ENCODE data around the gene MTHFD1L. TPM values are rescaled to one million over a fixed set of nuclear protein-coding genes. Genes with fewer than 3 reads are reported as not detected.
A peak's percentile ranks its signal among the peaks of the same experiment; 100 is the strongest.
"Not testable (repeated sequence)": the region's sequence is repeated elsewhere in the genome, so short reads cannot be mapped to it uniquely, and the experiment has no call there.

The MTHFD1L gene
- total and polyA plus RNA-seq, 9 of the 15 experiments (the other 6 are each of a cell fraction or from before 2014, with no cell fraction given): 20.9 to 128 (median 61.0) TPM

DNA sequence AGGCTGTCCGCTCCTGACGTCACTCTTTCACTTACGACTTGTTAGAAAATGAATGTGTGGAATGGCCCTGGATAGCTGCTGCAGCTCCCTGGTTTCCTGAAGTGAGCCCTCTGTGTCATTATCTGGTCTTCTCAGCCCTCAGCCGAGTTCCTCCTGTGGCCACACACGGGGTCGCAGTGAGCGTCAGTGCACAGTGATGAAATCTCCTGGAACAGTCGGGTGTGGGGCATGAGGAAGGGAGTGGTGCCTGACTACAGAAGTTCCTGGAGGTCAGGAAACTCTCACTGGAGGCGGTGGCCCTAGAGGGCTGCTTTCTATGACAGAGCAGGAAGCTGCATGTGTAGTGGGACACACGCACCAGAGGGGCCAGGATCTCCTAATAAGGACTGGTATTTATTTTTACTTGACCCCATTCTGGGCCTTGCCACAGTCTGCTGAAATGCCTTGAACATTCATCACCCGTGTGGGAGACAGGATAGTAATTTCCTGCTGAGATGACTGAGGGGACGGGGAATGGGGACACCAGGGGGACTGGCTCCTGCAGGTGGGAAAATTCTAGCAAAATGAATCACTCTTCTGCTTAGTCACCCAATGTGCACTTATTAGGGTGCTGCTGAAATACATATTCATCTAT lies 175.5 kb downstream of the MTHFD1L start (continued):
- TF ChIP-seq CXXC5 (CRISPR knock-in tag; IDR thresholded peaks at IDR 0.05): peak; percentile 78
- TF ChIP-seq RBBP5 (IDR thresholded peaks at IDR 0.05; ENCODE audit: borderline replicate concordance, insufficient read depth, low read length, poor library complexity, severe bottlenecking): peak; percentile 31
- TF ChIP-seq, protein P1, sequence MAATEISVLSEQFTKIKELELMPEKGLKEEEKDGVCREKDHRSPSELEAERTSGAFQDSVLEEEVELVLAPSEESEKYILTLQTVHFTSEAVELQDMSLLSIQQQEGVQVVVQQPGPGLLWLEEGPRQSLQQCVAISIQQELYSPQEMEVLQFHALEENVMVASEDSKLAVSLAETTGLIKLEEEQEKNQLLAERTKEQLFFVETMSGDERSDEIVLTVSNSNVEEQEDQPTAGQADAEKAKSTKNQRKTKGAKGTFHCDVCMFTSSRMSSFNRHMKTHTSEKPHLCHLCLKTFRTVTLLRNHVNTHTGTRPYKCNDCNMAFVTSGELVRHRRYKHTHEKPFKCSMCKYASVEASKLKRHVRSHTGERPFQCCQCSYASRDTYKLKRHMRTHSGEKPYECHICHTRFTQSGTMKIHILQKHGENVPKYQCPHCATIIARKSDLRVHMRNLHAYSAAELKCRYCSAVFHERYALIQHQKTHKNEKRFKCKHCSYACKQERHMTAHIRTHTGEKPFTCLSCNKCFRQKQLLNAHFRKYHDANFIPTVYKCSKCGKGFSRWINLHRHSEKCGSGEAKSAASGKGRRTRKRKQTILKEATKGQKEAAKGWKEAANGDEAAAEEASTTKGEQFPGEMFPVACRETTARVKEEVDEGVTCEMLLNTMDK (IDR thresholded peaks at IDR 0.05; ENCODE audit: borderline replicate concordance, insufficient read depth, low read depth, low read length, poor library complexity, severe bottlenecking): peak; percentile 43
- TF ChIP-seq, protein P2, sequence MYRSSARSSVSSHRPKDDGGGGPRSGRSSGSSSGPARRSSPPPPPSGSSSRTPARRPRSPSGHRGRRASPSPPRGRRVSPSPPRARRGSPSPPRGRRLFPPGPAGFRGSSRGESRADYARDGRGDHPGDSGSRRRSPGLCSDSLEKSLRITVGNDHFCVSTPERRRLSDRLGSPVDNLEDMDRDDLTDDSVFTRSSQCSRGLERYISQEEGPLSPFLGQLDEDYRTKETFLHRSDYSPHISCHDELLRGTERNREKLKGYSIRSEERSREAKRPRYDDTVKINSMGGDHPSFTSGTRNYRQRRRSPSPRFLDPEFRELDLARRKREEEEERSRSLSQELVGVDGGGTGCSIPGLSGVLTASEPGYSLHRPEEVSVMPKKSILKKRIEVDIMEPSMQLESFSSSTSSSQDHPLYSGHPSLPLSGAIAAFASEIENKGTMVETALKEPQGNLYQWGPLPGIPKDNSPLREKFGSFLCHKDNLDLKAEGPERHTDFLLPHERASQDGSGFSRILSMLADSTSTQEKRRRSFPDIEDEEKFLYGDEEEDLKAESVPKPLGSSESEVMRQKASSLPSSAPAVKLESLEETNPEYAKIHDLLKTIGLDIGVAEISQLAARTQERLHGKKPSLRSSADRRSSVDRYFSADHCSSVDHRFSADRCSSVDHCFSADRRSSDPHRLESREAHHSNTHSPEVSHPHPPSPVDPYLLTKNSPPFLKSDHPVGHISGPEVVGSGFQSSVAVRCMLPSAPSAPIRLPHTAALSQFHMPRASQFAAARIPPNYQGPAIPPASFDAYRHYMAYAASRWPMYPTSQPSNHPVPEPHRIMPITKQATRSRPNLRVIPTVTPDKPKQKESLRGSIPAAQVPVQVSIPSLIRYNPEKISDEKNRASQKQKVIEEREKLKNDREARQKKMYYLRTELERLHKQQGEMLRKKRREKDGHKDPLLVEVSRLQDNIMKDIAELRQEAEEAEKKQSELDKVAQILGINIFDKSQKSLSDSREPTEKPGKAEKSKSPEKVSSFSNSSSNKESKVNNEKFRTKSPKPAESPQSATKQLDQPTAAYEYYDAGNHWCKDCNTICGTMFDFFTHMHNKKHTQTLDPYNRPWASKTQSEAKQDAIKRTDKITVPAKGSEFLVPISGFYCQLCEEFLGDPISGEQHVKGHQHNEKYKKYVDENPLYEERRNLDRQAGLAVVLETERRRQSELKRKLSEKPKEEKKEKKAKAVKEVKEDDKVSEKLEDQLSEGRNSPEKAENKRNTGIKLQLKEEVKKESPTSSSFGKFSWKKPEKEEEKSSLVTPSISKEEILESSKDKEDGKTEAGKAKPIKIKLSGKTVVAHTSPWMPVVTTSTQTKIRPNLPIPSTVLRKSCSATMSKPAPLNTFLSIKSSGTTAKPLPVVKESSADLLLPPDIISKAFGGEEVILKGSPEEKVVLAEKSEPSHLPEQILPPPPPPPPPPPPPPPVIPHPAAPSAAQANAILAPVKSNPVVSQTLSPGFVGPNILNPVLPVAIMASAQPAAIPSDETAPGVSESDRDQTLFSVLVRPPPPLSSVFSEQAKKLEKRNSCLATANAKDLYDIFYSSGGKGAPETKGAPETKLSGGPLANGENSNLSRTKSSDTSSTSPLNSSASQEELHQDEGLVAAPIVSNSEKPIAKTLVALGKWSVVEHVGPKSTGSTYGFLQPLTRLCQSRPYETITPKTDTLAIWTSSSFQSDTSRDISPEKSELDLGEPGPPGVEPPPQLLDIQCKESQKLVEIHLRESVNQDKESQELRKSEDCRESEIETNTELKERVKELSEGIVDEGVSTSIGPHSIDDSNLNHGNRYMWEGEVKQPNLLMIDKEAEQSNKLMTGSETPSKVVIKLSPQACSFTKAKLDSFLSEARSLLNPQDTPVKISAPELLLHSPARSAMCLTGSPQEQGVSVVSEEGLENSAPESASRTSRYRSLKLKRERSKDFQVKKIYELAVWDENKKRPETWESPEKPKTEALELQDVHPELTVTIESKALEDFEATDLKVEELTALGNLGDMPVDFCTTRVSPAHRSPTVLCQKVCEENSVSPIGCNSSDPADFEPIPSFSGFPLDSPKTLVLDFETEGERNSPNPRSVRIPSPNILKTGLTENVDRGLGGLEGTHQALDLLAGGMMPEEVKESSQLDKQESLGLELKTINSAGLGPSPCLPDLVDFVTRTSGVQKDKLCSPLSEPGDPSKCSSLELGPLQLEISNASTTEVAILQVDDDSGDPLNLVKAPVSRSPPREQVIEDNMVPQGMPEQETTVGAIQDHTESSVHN (IDR thresholded peaks at IDR 0.05; ENCODE audit: borderline replicate concordance in 1 of 2, low read depth in 1 of 2): peak in 1 of 2 experiments; percentile 64; a peak in 1 of 4 replicates
- TF ChIP-seq JUN (IDR thresholded peaks at IDR 0.05; ENCODE audit: borderline replicate concordance, low read depth, low read length): peak; percentile 72
- not testable (repeated sequence) for TF ChIP-seq JUN (CRISPR knock-in tag; IDR thresholded peaks at IDR 0.05; ENCODE audit: borderline replicate concordance)
- TF ChIP-seq RBFOX2 (IDR thresholded peaks at IDR 0.05; ENCODE audit: low read depth, low read length): peak; percentile 53
- TF ChIP-seq ZNF644 (tag; IDR thresholded peaks at IDR 0.05; ENCODE audit: low read depth): peak; percentile 70; the same call in 1 of the 2 replicates
- TF ChIP-seq, protein P3, sequence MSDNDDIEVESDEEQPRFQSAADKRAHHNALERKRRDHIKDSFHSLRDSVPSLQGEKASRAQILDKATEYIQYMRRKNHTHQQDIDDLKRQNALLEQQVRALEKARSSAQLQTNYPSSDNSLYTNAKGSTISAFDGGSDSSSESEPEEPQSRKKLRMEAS (CRISPR knock-in tag; IDR thresholded peaks at IDR 0.05): peak; percentile 72
- peak; percentile 30; the same call in 1 of the 2 replicates for TF ChIP-seq NBN (IDR thresholded peaks at IDR 0.05; ENCODE audit: low read depth)
- TF ChIP-seq DPF2 (IDR thresholded peaks at IDR 0.05): peak; percentile 65
- peak; percentile 61 to 86; a peak in 2 of 4 replicates for TF ChIP-seq MAZ (CRISPR knock-in tag; conservative IDR thresholded peaks at IDR 0.05 in 1 of 2, IDR thresholded peaks at IDR 0.05 in 1 of 2)
- peak; percentile 71; the same call in 1 of the 2 replicates for TF ChIP-seq SMAD4 (CRISPR knock-in tag; conservative IDR thresholded peaks at IDR 0.05)
- peak in 1 of 2 experiments; percentile 86; a peak in 2 of 4 replicates for TF ChIP-seq RCOR1 (IDR thresholded peaks at IDR 0.05; ENCODE audit: borderline replicate concordance in 1 of 2, low read depth in 2 of 2, low read length in 2 of 2)
- TF ChIP-seq ZNF766 (CRISPR knock-in tag; conservative IDR thresholded peaks at IDR 0.05): peak; percentile 69; the same call in 1 of the 2 replicates
- TF ChIP-seq TCF3 (CRISPR knock-in tag; IDR thresholded peaks at IDR 0.05): peak; percentile 88

Measured in K562 (cell line).